Muscle layer of duodenum (tissue), 2 donors: ENCODE measurements around the gene GPD2.
"Not testable (repeated sequence)": the region's sequence is repeated elsewhere in the genome, so short reads cannot be mapped to it uniquely, and the experiment has no call there.

Experiments used
- H3K27ac ChIP-seq: one replicate; pipeline ENCODE4 v1.7.0; 2013; ENCODE audit warnings: mild to moderate bottlenecking, low read length
- H3K27me3 ChIP-seq: one replicate; pipeline ENCODE4 v1.7.0; 2013; ENCODE audit warnings: low read depth, mild to moderate bottlenecking, control low read depth, low read length
- H3K36me3 ChIP-seq, 2 donors: one replicate each; pipeline ENCODE4 v1.7.0; 2013; ENCODE audit warnings: low read length in 2 of 2, control low read depth in 1 of 2, mild to moderate bottlenecking in 1 of 2; ENCODE audit not compliant: insufficient read depth in 2 of 2, control insufficient read depth in 1 of 2
- H3K4me1 ChIP-seq, 2 donors: one replicate each; pipeline ENCODE4 v1.7.0; 2013; ENCODE audit warnings: low read length in 2 of 2, mild to moderate bottlenecking in 2 of 2, control low read depth in 1 of 2, moderate library complexity in 1 of 2; ENCODE audit not compliant: insufficient read depth in 2 of 2, control insufficient read depth in 1 of 2
- H3K4me3 ChIP-seq, 2 donors: one replicate each; pipeline ENCODE4 v1.7.0; 2013; ENCODE audit warnings: low read length in 2 of 2, low read depth in 1 of 2, mild to moderate bottlenecking in 1 of 2
- H3K9me3 ChIP-seq, 2 donors: one replicate each; pipeline ENCODE4 v1.7.0; 2013; ENCODE audit warnings: low read length in 2 of 2, control low read depth in 1 of 2, mild to moderate bottlenecking in 1 of 2; ENCODE audit not compliant: control insufficient read depth in 1 of 2
- donor health status: healthy.

The GPD2 gene

DNA sequence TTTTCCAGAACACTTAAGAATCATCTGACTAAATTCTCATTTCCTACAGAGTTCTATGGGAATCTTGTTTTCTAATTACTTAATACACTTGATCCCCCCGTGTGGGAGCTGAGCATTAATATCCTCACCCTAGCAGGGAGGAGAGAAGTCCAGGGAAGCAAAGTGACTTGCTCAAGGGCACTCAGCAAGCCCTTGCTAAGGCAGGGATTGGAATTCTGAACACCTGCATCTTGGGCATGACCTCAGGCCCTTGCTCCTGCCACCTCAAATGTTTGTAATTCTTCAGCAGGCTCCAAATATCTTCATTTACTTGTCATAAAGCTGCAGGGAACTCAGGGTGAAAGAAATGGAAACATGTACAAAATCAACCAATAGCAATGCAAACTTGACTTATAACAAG lies 162.4 kb downstream of the GPD2 start:
- no peaks in the 10 kb centered on the region for H3K36me3 ChIP-seq
- H3K9me3 ChIP-seq: no peaks in the 10 kb centered on the region
- no peaks in the 10 kb centered on the region for H3K27me3 ChIP-seq
- no peaks in the 10 kb centered on the region for H3K4me1 ChIP-seq
- H3K4me3 ChIP-seq: no peak overlapping the region
- H3K27ac ChIP-seq: no peak overlapping the region

GRCh38 chr2:156600196-156600595 lies 164.0 kb downstream of the GPD2 start:
- Histone ChIP-seq H3K36me3 (no peaks in the 10 kb centered on the region), H3K4me3 (no peak overlapping the region), H3K4me1 (no peaks in the 10 kb centered on the region), H3K27me3 (no peaks in the 10 kb centered on the region), H3K9me3 (no peaks in the 10 kb centered on the region), H3K27ac (no peak overlapping the region)

DNA sequence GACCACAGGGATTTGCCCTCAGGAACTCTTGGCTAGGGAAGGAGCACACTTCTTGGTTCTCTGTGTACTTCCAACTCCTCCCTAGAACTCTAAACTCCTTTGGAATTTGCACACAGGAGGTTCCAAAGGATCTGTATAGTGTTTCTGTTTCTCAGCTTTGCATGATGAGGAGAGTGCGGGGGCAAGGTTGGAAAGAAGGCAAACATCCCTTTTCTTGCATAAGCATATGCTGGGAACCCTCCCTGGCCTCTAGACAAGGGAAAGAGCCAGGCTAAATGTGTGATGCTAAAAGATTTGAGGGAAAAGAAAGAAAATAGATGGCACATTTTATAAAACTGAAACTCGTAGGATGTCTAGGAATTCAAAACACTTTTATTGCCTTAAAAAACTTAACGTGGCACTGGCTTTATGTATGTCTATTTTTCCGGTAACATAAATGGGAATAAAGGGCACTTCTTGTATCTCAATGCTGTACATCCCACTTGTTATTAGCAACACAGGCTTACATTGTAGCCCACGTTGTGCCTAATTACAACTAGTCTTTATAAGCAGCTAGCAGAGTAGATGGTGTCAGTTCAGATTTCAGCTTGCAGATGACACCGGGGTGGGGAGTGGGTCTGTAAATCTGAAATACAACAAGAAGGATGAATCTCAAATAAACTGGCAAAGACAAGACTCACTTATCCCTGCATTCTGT lies 165.8 kb downstream of the GPD2 start:
- H3K9me3 ChIP-seq: no peaks in the 10 kb centered on the region
- no peak overlapping the region for H3K27ac ChIP-seq
- H3K36me3 ChIP-seq: no peaks in the 10 kb centered on the region
- H3K4me1 ChIP-seq: no peaks in the 10 kb centered on the region
- no peak overlapping the region for H3K4me3 ChIP-seq
- no peaks in the 10 kb centered on the region for H3K27me3 ChIP-seq

DNA sequence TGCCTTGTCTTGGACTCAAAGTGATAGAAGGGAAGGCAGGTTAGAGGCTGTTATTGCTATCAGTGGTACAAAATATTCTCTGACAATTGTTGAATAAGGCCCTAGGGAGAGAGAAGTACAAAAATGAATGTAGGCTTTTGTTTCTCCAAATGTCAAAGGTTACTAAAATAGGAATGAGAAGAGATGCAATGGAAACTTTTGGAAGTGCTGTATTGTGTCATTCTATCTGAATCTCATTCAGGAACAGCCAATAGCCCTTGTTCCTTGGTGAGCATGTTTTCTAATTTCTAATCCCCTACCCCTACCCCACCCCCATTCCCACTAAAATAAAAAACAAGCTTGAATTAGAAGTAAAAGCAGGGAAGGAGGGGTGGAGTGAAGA lies 166.4 kb downstream of the GPD2 start:
- H3K4me1 ChIP-seq: no peaks in the 10 kb centered on the region
- no peak overlapping the region for H3K27ac ChIP-seq
- H3K4me3 ChIP-seq: no peak overlapping the region
- no peaks in the 10 kb centered on the region for H3K36me3 ChIP-seq
- H3K9me3 ChIP-seq: no peaks in the 10 kb centered on the region
- H3K27me3 ChIP-seq: no peaks in the 10 kb centered on the region

DNA sequence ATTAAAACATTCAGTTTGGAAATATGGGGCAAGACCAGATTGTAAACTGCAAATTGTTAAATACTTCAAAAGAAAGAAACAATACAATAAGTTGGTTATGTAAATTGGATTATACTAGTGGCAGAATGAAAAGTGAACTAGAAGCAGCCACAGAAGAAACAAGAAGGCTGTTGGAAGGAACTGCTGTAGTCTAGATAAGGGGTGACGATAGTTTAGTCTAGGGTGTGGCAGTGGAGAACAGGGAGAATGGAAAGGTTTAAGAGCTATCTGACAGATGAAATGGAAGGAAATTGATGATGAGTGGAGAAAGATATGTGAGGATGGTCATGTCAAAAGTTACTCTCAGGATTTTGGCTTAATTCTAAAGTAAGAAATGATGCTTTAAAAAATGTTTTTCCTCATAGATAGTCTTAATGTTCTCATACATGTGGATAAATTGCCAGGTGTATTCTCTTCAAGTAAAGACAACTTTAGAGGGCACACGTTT lies 179.7 kb downstream of the GPD2 start:
- no peaks in the 10 kb centered on the region for H3K4me1 ChIP-seq

GRCh38 chr2:156618071-156618470 lies 181.9 kb downstream of the GPD2 start:
- H3K9me3 ChIP-seq, H3K27me3 ChIP-seq, H3K4me3 ChIP-seq, H3K36me3 ChIP-seq, H3K27ac ChIP-seq, H3K4me1 ChIP-seq: not testable (repeated sequence)

More for the DNA sequence above, 179.7 kb downstream of the GPD2 start:
- Histone ChIP-seq H3K27me3 (no peaks in the 10 kb centered on the region), H3K9me3 (no peaks in the 10 kb centered on the region), H3K4me3 (no peak overlapping the region), H3K27ac (no peak overlapping the region), H3K36me3 (no peaks in the 10 kb centered on the region)

DNA sequence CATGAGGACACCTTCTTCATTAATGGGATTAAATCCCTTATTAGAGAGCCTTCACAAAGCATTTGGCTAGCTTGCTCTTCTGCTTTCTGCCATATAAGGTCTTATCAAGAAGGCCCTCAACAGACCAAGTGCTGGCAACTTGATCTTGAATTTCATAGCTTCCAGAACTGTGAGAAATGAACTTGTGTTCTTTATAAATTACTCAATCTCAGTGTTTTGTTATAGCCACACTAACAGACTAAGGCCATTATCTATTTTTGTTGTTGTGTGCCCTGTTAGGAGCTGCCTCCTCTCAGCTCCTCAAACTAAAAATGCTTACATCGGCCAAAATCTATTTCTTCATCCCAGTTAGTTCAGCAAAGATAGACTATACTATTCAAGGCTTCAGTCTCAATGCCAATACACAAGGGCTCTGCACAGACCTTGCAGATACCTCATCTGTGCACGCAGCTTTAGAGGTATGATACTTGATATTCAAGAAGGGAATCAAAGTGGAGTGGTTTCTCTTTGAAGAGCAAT lies 182.9 kb downstream of the GPD2 start:
- Histone ChIP-seq H3K4me3 (no peak overlapping the region), H3K36me3 (no peaks in the 10 kb centered on the region), H3K27me3 (no peaks in the 10 kb centered on the region), H3K27ac (no peak overlapping the region), H3K4me1 (no peaks in the 10 kb centered on the region), H3K9me3 (no peaks in the 10 kb centered on the region)

DNA sequence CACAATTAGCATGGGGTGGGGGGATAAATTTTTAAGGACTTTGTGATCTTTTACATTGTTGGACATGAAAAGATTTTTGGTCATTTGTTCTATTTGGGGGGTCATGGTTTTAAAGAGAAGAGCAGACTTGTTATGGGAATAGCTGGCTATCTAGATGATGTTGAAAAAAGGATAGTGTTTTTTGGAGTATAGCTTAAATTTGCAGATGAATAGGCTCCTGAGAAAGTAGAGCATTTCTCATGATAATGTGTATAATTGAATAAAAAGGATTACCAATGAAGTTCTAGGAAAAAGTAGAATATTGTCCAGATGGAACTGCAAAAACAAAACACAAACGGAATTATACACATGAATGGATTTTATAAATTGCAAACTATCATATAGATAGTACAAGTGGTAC lies 186.3 kb downstream of the GPD2 start:
- Histone ChIP-seq H3K4me3 (no peak overlapping the region), H3K9me3 (peaks cover 0 to 5% of the 10 kb centered on the region in 2 donors), H3K36me3 (no peaks in the 10 kb centered on the region), H3K27ac (no peak overlapping the region), H3K4me1 (no peaks in the 10 kb centered on the region), H3K27me3 (no peaks in the 10 kb centered on the region)

DNA sequence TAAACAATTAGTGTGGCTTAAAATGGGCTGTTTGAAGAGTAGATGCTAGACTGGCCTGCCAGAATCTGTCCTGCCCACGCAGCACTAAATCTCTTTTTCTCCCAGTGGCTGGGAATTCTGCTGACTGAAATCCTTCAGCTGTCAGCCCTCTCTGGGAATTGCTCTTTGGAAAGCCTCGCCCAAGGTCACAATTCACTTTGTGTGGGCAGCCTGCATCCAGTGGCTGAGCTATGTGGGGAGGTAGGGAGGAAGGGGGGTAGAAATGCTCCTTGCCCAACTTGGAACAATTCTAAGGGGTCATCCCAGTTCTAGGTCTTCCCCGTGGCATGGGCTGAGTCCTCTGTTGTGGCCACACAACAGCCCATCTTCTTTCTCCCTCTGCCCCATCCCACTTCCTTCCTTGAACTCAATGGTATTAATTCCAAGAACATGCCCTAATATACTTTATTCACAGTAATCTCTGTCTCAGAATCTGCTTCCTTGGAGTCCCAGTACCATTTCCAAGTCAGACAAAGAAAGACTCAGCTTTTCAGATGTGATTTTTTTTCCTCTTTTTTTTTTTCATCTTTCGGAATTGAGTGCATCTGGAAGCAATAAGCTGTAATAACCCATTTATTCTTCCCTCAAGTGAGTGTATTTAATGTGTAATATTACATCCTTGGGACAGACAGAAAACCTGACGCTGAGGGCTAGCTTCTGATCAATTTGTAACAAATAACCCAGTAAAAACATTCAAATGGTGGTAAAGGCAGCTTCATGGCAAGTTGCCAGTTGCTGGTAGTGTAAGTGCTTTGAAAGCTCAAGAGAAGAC lies 189.4 kb downstream of the GPD2 start:
- no peaks in the 10 kb centered on the region for H3K4me1 ChIP-seq
- peaks cover 0 to 5% of the 10 kb centered on the region in 2 donors for H3K9me3 ChIP-seq
- H3K27ac ChIP-seq: no peak overlapping the region
- H3K36me3 ChIP-seq: no peaks in the 10 kb centered on the region
- H3K4me3 ChIP-seq: no peak overlapping the region
- H3K27me3 ChIP-seq: no peaks in the 10 kb centered on the region

DNA sequence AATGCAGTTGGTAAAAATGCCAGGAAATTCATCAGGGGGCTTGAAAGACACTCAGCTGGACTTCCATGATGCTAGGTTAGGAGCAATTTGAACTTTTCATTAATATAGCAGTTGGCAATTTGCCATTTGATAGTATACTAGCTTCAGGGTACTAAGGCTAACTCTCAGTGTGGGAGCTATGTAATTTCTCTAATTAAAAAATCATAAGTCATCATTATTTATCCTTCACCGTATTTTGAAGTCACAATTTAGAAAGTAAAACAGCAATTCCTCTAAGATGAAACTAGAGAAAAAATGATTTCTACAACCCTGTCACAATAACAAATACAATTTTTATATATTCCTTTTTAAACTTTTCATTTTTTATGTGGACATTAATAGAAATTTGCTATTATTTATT lies 190.8 kb downstream of the GPD2 start:
- H3K4me3 ChIP-seq: no peak overlapping the region
- no peaks in the 10 kb centered on the region for H3K4me1 ChIP-seq
- H3K36me3 ChIP-seq: no peaks in the 10 kb centered on the region
- H3K27ac ChIP-seq: no peak overlapping the region
- peaks cover 0 to 5% of the 10 kb centered on the region in 2 donors for H3K9me3 ChIP-seq
- H3K27me3 ChIP-seq: no peaks in the 10 kb centered on the region

DNA sequence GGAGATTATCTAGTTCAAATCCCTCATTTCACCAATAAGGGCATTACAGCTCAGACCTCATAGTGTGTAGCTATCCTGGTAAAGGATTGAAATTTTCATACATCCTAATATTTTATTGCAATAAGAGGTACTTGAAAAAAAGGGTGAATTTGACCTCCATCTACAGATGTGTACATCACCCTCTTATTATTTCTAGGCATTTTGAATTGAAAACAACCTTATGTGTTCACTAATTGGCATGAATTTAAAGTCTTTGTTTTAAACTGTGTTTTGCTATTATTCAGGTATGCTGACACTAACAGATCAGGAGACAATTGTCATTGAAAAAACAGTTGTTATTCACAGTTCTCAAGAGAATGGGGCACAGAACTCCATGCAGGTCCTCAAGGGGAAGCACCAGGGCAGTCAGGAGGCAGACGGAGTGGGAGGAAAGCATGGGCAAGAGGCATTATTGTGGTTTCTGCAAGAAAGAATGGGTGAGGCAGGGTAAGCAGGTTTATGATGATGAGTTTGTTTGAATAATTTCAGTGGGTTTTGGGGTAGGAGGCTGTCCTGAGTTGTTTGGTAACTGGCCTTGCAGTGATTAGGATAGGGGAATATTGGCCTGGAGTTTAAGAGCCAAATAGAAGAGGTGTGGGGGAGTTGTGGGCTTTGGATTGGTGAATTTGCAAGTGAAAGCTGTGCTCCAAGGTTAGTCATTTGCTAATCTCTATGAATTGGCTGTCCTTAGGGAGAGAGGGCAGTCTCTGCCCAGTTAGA lies 194.6 kb downstream of the GPD2 start:
- Histone ChIP-seq H3K4me3 (no peak overlapping the region), H3K27ac (no peak overlapping the region), H3K9me3 (no peaks in the 10 kb centered on the region), H3K27me3 (no peaks in the 10 kb centered on the region), H3K4me1 (no peaks in the 10 kb centered on the region), H3K36me3 (no peaks in the 10 kb centered on the region)
